ENCODE results near the gene SIAH2.

- TF ChIP-seq CTCF (IDR thresholded peaks at IDR 0.05; ENCODE audit: borderline replicate concordance, extremely low read depth, low read length, poor library complexity, severe bottlenecking) = no peak
- TF ChIP-seq EZH2 (IDR thresholded peaks at IDR 0.05; ENCODE audit: borderline replicate concordance, low read depth, low read length, severe bottlenecking) = no peak
Observed at GRCh38 chr3:150744919-150745211, 18.1 kb downstream of the SIAH2 start.
